Vagina (tissue), 2 donors: ENCODE measurements around the gene SLC1A1.

Experiments
- CTCF ChIP-seq, 3 experiments: fragments of 450-650 bp in 2 of 3; fragments of 200-600 bp in 1 of 3; sonication (generic) in 1 of 3; IDR thresholded peaks; one replicate each; pipeline ENCODE4 v1.5.1; 2017 to 2019; ENCODE audit warnings: antibody characterized with exemption in 3 of 3, mild to moderate bottlenecking in 2 of 3, moderate library complexity in 2 of 3
- POLR2A ChIP-seq, 2 donors: fragments of 450-650 bp; IDR thresholded peaks; one replicate each; pipeline ENCODE4 v1.6.1; 2017; ENCODE audit warnings: antibody characterized with exemption in 2 of 2, mild to moderate bottlenecking in 2 of 2, moderate library complexity in 2 of 2
- POLR2AphosphoS5 ChIP-seq, 2 donors: sonication (generic); formaldehyde crosslinking; IDR thresholded peaks; one replicate each; pipeline ENCODE4 v1.9.0; 2017; ENCODE audit warnings: antibody characterized with exemption in 2 of 2, mild to moderate bottlenecking in 2 of 2, low read depth in 1 of 2; ENCODE audit not compliant: insufficient read depth in 1 of 2

- TF ChIP-seq POLR2A (IDR thresholded peaks at IDR 0.05) (no peak), CTCF (IDR thresholded peaks at IDR 0.05) (no peak), POLR2AphosphoS5 (IDR thresholded peaks at IDR 0.05; ENCODE audit: insufficient read depth in 1 of 2, low read depth in 1 of 2) (no peak)
Observed at GRCh38 chr9:4508246-4508906, 18.1 kb downstream of the SLC1A1 start.
